GM04503 (cell line): ENCODE data around the gene ANK3.

ENCODE experiments used
- DNase-seq: peaks from one replicate; pipeline ENCODE4 v3.0.0-alpha.2; 2012; ENCODE audit warnings: low read depth

Gene ANK3

DNA sequence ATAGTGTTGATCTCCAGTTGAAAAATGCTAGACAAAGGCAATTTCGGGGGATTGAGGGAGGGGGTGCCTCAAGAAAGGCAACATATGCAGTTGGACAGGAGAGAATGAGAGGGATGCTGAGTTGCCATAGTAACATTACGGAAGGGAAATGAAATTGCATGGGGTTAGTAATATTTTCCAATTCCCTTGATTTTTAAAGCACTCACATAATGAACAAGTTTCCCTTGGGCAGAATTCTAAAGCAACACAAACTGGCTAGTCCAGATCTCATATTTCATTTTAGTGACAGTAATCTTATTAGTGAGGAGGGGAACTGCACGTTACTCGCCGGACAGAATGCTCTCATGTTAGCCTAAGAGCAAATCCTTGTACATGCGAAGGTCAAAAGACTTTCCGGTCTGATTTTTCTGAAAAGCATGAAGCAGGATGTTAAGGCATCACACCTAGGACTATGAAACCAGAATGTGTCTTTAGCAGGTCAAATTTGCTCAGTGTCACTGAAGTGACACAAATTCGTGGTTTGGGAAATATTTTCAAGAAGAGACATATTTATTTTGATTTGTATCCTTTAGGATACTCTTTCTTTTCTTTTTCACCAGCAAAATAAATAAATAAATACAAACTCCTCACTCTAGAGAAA lies 165.5 kb downstream of the ANK3 start:
- DNase-seq = no peak

GRCh38 chr10:60222047-60222446 lies 167.6 kb downstream of the ANK3 start:
- DNase-seq = no peak

- DNase-seq = no peak
These were observed 177.5 kb downstream of the ANK3 start for GRCh38 chr10:60212195-60212594.

DNA sequence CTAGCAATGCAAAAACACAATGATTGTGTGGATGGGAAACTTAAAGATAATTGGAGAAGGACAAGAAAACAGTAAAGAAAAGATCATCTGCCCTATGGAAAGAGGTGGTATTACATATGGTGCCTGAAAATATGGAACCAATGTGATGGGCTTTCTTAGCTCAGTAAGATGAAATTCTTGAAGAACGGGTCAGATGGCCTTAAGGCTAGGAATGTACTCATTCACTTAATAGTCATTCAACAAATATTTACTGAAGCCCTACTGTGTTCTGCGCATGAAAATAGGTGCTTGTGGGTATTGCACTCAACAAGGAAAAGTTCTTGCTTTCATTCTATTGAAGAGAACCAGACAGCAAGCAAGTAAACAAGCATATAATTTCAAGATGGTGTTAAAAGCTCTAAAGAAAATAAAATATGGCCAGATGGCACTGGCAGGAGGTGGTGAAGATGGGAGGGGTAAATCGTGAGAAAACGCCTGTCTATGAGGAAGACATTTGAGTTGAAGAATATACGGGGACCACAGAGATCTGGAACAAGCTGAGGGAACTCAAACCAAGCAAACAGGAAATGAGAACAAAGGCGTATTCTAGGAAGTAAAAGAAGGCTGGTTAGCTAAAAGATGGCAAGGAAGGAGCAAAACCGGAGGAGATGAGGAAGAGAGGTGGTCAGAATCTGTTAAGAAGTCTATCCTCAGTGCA lies 179.7 kb downstream of the ANK3 start:
- DNase-seq = no peak

DNA sequence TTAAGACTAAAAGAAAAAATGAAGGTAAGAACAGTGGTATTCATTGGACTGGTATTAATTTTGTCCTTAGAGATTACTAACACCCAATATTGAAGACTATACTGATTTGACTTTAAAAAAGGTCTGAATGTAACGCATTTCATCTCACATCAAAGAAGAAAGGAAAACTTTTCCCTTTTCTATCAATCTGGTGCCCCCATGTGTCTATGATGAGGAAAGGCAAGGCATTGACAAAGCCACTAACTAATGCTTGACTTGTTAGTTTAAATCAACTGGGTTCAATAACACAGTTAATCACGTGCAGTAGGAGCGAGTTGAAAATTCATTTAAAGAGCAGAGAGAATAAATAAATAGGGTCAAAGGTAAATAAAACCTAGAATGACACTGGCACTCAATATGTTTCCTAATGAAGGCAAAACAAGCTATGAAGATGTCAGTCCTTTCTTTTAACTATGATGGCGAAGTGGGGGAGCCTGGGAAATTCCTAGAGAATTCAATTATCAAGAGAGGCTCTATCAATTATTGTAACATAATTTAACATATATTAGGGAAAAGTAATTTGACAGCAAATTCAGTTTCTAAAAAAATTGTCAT lies 180.9 kb downstream of the ANK3 start:
- DNase-seq = no peak

DNA sequence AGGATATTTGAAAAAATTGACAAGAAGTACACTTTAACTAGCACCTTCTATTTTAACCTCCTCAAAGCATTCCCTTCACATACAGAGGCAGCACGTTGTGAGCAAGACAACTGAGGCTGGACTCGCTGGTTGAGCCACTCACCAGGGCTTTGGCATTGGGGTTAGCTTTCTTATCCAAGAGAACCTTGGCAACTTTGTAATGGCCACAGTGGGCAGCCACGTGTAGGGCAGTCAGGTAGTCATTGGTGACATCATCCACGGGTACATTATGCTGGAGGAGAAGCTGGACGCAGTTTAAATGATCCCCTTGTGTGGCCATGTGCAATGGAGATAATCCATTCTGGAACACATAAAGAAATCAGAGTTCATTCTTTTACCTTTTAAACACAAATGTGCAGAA lies 181.8 kb downstream of the ANK3 start:
- no peak for DNase-seq

- DNase-seq = no peak
These were observed 182.9 kb downstream of the ANK3 start for GRCh38 chr10:60206735-60207134.

GRCh38 chr10:60205741-60206140 lies 183.9 kb downstream of the ANK3 start:
- DNase-seq = no peak

- DNase-seq = no peak
These were observed 185.6 kb downstream of the ANK3 start for GRCh38 chr10:60203993-60204618.

DNA sequence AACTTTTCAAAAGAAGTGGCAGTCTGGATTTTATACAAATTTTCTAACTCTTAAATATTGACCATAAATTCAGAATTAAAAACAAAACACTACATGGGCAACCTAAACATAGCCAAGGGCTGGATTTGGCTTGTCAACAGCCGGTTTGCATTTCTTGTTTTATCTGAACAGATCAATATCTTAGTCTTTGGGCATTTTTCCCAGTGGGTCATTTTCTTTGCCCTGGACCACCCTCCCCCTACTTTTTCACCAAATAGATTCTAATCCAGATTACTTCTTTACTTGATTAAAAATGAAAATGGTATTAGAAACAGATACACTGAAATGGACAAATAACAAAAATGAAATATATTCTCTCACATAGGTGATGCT lies 189.0 kb downstream of the ANK3 start:
- DNase-seq = no peak

- DNase-seq = no peak
These were observed 189.5 kb downstream of the ANK3 start for GRCh38 chr10:60200012-60200681.

DNA sequence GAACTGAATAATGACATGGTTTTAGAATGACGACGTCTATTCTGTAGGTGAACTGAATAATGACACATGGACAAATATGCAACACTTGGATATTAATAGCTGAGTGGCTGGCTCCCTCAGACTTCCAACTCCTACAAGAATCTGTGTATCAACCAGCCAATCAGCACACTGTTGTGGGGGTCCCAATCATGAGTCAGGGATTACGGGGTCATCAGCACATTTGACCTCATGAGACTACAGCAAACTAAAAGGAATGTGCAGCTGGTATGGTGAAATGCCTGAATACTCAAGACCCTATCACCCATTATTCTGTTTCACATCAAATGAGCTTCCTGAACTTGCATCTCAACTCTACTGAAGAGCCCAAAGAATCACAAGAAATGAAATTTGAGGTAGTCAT lies 192.5 kb downstream of the ANK3 start:
- DNase-seq = no peak

DNA sequence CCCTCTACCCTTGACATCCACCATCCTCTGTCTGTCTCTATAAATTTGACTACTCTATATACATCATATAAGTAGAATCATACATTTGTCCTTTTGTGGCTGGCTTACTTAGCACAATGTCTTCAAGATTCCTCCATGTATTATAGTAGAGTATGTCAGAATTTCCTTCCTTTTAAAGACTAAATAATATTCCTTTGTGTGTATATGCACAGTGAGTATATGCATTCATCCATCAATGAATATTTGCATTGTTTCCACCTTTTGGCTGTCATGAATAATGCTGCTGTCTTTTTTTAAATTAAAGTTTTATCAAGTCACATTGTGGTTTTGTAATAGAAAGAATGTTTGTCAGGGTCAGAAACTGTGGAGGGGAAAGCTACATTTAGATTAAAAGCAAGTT lies 195.3 kb downstream of the ANK3 start:
- no peak for DNase-seq

DNA sequence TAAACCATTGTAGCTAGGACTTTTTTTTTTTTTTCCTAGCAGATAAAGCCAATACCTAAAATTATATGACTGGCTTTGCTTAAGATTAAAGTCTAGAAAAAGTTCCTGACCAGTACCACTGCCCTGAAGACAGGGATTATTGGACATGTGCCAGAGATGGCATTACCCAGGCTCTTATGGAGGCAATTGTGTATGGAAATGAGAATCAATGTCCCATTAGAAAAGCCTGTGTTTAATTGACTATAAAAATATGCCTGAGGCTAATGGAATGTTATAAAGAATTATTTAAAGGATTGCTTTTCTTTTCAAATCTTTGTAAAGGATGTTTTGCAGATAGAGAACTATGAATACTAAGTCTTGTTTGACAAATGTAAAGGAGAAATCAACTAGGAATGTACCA lies 196.7 kb downstream of the ANK3 start:
- DNase-seq = no peak

GRCh38 chr10:60189861-60190475 lies 199.7 kb downstream of the ANK3 start:
- DNase-seq = no peak

- DNase-seq = no peak
These were observed 201.1 kb downstream of the ANK3 start for GRCh38 chr10:60188548-60188947.

DNA sequence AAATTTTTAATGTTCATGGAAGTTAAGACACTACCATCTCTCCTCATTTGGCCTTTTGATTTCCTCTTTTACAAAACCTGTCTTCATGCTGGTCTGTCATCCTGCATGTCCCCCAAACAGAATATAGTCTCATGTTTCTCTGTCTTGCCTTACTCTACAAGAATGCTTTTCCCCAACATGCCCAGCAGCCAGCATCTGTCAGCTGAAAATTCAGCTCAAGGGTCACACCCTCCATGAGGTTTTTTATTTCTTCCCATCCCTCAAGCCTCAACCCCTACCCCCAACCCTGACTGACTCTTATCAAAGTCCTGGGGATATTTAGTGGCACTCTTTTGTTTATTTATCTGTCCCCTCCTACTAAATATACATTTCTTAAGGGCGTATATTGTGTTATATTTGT lies 202.0 kb downstream of the ANK3 start:
- DNase-seq = no peak

DNA sequence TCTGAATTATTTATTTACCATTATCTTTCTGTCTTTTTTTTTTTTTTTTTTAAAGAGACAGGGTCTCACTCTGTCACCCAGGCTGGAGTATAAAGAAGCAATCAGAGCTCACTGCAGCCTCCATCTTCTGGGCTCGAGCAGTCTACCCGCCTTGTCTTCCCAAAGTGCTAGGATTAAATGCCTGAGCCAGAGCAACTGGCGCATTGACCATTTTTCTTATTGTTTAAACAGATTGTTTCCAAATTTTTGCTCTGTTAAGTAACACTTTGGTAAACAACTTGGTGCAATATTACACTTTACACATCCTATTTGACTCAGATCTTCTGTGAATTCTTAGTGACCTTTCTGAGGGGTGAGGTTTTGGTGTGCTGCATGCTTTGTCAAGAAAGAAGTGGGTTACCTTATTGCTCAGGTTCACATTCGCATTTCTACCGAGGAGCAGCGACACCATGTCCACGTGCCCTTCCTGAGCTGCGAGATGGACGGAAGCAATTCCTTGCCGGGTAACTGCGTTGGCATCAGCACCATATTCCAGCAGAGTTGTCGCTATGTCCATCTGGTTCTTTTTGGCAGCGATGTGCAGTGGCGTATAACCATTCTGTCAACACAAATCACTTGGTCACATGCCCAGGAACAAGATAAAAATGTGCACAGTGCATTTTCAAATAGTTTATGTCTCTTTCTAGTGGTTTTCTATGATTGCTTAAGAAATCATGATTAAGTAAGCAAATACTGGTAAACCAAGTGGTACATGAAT lies 203.2 kb downstream of the ANK3 start:
- DNase-seq = peak; percentile 48

DNA sequence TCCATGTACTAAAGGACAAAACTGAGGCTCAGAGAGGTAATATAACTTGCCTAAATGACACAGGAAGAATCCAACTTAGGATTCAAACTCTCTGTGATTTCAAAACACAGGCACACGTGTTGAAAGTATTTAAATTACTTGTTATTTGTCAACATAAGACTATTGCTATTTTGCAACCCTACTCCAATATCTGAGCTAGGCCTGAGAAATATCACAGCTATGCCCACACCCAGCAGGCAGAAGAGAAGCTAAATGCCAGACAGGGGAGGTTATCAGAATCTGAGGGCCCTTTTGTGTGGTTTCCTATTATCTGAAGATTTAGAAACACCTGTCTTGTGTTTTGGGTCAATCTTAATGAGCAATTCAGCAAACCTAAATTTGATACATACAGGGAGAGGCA lies 204.3 kb downstream of the ANK3 start:
- DNase-seq = no peak

GRCh38 chr10:60182691-60183090 lies 207.0 kb downstream of the ANK3 start:
- no peak for DNase-seq

DNA sequence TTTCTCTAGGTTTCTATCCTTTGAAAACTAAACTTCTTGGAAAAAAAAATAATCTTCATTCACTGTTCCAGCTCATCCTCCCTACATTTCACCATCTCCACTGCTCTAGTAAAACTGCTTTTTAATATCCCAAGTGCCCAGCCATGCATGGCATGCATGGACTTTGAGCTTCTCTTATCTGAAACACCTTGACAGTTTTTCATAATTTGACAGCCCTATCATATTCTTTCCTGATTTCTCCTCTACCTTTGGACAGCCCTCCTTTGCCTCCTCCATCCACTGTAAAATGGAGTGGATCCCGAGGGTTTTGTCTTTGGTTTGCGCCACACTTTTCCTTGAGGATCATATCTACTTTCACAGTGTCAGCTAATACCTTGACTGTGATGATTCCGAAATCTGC lies 212.8 kb downstream of the ANK3 start:
- no peak for DNase-seq
